AG04450 (cell line): ENCODE data around the gene BTBD10. TPM values are rescaled to one million over a fixed set of nuclear protein-coding genes. Genes with fewer than 3 reads are reported as not detected.

Experiments used
- CTCF ChIA-PET: fragments of 300-600, 350-600 bp; formaldehyde crosslinking; extraction: SDS; loops from one replicate; lab custom pipeline; 2022; ENCODE audit warnings: antibody characterized with exemption, inconsistent platforms; lab: Charles Lee
- POLR2A ChIA-PET: fragments of 350-600 bp; formaldehyde crosslinking; extraction: SDS; loops from one replicate; lab custom pipeline; 2021; ENCODE audit warnings: antibody characterized with exemption, inconsistent platforms; lab: Yijun Ruan, JAX
- DNase-seq: peaks from one replicate; pipeline ENCODE4 v3.0.0-alpha.2; 2011; ENCODE audit warnings: low read depth, low spot score
- H3K27ac ChIP-seq: one replicate; pipeline ENCODE4 v1.5.1; 2012; ENCODE audit warnings: low read depth, low read length, control low read depth
- H3K27me3 ChIP-seq: one replicate; pipeline ENCODE4 v1.6.0; 2012; ENCODE audit warnings: low read length; ENCODE audit not compliant: control insufficient read depth, insufficient read depth
- H3K4me3 ChIP-seq: 2 replicates; pipeline ENCODE4 v1.5.1; 2011; ENCODE audit warnings: mild to moderate bottlenecking, low read depth, low read length, control low read depth
- H3K9me3 ChIP-seq: 2 replicates; pipeline ENCODE4 v1.5.1; 2012; ENCODE audit warnings: low read length; ENCODE audit not compliant: control insufficient read depth, insufficient read depth
- polyA plus RNA-seq: library from polyadenylated mRNA; depleted of rRNA; stranded (reverse); fragments of >200 nt; gene quantifications from 2 replicates; pipeline ENCODE4 v1.2.3, GENCODE V29; 2011
- TF ChIP-seq, protein P1 (sequence below): IDR thresholded peaks from 2 replicates; pipeline ENCODE4 v1.5.1; 2011; ENCODE audit warnings: low read depth, low read length, control low read depth, inconsistent platforms

Gene BTBD10
- polyA plus RNA-seq, 1 experiment = 60.8 TPM

DNA sequence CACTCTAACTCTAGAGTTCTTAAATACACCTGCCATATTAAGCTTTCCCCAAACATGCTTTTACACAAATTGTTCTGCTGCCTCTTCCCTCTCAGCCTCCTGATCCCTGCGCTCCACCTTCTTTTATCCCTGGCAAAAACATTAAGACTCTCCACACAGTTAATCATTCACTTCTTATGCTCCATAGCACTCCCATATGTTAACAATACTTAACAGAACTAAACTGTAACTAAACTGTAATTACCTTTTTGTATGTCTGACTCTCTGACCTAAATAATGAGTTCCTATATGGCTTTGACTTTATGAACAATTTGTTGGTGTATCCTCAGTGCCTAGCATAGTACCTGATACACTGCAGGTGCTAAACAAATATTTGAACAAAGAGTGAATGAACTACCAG lies 71.8 kb downstream of the BTBD10 start:
- POLR2A ChIA-PET = no interaction called here
- Histone ChIP-seq H3K27me3 (no peaks in the 10 kb centered on the region), H3K4me3 (no peak overlapping the region), H3K27ac (no peak overlapping the region), H3K9me3 (no peaks in the 10 kb centered on the region)
- DNase-seq = no peak
- TF ChIP-seq, protein P1, sequence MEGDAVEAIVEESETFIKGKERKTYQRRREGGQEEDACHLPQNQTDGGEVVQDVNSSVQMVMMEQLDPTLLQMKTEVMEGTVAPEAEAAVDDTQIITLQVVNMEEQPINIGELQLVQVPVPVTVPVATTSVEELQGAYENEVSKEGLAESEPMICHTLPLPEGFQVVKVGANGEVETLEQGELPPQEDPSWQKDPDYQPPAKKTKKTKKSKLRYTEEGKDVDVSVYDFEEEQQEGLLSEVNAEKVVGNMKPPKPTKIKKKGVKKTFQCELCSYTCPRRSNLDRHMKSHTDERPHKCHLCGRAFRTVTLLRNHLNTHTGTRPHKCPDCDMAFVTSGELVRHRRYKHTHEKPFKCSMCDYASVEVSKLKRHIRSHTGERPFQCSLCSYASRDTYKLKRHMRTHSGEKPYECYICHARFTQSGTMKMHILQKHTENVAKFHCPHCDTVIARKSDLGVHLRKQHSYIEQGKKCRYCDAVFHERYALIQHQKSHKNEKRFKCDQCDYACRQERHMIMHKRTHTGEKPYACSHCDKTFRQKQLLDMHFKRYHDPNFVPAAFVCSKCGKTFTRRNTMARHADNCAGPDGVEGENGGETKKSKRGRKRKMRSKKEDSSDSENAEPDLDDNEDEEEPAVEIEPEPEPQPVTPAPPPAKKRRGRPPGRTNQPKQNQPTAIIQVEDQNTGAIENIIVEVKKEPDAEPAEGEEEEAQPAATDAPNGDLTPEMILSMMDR = no peak
- CTCF ChIA-PET = interaction anchor here (1.8 to 2.2 kb wide), 2 partner anchors 8 to 180 kb away, joined by 8 to 12 read pairs; no protein-coding TSS in a partner anchor

DNA sequence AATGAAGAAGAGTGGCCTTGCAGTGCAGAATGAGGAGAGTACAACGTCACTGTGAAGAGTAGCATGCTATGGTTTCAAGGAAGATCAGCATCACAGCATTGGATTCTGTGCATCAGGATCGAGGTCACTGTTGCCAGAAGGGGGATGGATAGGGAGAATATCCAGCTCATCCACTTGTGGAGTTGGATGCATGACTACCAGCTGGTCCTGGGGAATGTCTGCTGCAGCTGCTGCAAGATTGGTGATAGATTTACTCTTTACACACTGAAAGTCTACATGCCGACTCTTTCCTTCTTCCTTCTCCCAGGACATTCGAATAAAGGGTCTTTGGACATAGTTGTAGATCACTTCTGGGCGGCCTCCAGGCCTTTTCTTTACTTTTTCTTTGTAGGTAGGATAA lies 74.3 kb downstream of the BTBD10 start:
- ChIA-PET CTCF (interaction anchor here (0.8 kb wide), 1 partner anchor 425 kb away, joined by 3 read pairs; no protein-coding TSS in a partner anchor), POLR2A (no interaction called here)
- Histone ChIP-seq H3K27ac (no peak overlapping the region), H3K27me3 (no peaks in the 10 kb centered on the region), H3K9me3 (no peaks in the 10 kb centered on the region), H3K4me3 (no peak overlapping the region)
- no peak for DNase-seq
- TF ChIP-seq, protein P1 = no peak

- ChIA-PET POLR2A (no interaction called here), CTCF (interaction anchor here (1.0 to 6.8 kb wide), 13 partner anchors 12 to 422 kb away, joined by 3 to 121 read pairs (median 9); partner anchors contain the start of gene BTBD10)
- H3K27ac ChIP-seq = no peak overlapping the region
- no peaks in the 10 kb centered on the region for H3K27me3 ChIP-seq
- DNase-seq = no peak
- H3K4me3 ChIP-seq = no peak overlapping the region
- H3K9me3 ChIP-seq = no peaks in the 10 kb centered on the region
- TF ChIP-seq, protein P1 = no peak
Observed at GRCh38 chr11:13386567-13386966, 76.5 kb downstream of the BTBD10 start.

DNA sequence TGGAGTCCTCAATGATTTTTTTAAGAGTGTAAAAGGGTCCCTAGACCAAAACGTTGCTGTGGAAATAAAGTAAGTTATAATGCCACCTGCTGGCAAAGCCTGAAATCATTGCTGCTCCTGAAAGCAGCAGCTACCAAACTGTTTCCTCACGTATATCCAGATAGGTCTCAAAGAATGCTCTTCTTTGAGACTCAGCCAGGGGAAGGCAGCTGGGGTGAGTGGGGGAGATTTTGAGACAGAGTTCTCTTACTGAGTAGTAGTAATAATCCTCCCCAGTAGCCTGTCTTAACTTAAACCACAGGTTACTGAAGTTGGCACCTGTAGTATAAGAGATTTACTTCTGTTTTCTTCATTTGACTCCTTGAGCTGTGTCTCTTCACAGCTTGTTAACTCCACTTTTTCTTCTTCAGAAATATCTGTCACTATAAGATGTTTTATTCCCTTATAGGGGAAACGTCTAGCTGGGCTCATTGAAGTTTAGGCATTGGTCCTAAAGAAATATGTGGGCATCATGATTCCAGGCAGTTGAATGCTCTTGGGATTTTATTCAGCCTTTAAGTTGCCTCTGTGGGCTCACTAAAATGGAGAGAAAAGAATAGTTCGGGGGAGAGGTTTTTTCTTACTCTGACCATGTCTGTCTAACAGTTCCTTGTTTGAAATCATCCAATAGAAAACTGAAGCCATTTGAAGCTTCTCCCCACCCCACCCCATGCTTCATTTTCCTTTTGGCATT lies 77.9 kb downstream of the BTBD10 start:
- Histone ChIP-seq H3K9me3 (no peaks in the 10 kb centered on the region), H3K4me3 (no peak overlapping the region), H3K27me3 (no peaks in the 10 kb centered on the region), H3K27ac (no peak overlapping the region)
- CTCF ChIA-PET = interaction anchor here (0.8 to 6.8 kb wide), 29 partner anchors 9 to 443 kb away, joined by 3 to 121 read pairs (median 6); partner anchors contain the start of gene BTBD10
- POLR2A ChIA-PET = no interaction called here
- peak; percentile 41 for DNase-seq
- TF ChIP-seq, protein P1 = peak; percentile 78

GRCh38 chr11:13382751-13383150 lies 80.3 kb downstream of the BTBD10 start:
- TF ChIP-seq, protein P1 = no peak
- H3K27me3 ChIP-seq = no peaks in the 10 kb centered on the region
- no peak overlapping the region for H3K4me3 ChIP-seq
- H3K27ac ChIP-seq = no peak overlapping the region
- no peak for DNase-seq
- ChIA-PET POLR2A (interaction anchor here (0.5 kb wide), 1 partner anchor 167 kb away, joined by 3 read pairs; no protein-coding TSS in a partner anchor), CTCF (interaction anchor here (0.5 to 6.8 kb wide), 10 partner anchors 9 to 1051 kb away, joined by 3 to 121 read pairs (median 6); no protein-coding TSS in a partner anchor)
- no peaks in the 10 kb centered on the region for H3K9me3 ChIP-seq
